Trophoblast cell (in vitro differentiated cells and primary cell): ENCODE data around the gene MED25.

ENCODE experiments used
- DNase-seq, 2 donors: peaks; one replicate each; pipeline ENCODE4 v3.0.0-alpha.2; 2016
- H2AFZ ChIP-seq: 2 replicates; pipeline ENCODE4 v1.6.1; 2013; ENCODE audit warnings: low read length, moderate library complexity, mild to moderate bottlenecking; ENCODE audit not compliant: insufficient read depth, poor library complexity
- H2AK5ac ChIP-seq: 2 replicates; pipeline ENCODE4 v1.6.1; 2013; ENCODE audit warnings: mild to moderate bottlenecking, low read length
- H2BK120ac ChIP-seq: 2 replicates; pipeline ENCODE4 v1.6.1; 2013; ENCODE audit warnings: low read length, mild to moderate bottlenecking, moderate library complexity; ENCODE audit not compliant: insufficient read depth, poor library complexity
- H2BK12ac ChIP-seq: 2 replicates; pipeline ENCODE4 v1.6.1; 2013; ENCODE audit warnings: mild to moderate bottlenecking, low read length, moderate library complexity
- H2BK5ac ChIP-seq: 2 replicates; pipeline ENCODE4 v1.6.1; 2013; ENCODE audit warnings: low read length, low read depth, moderate library complexity, mild to moderate bottlenecking; ENCODE audit not compliant: poor library complexity
- H3K14ac ChIP-seq: 2 replicates; pipeline ENCODE4 v1.6.1; 2013; ENCODE audit warnings: mild to moderate bottlenecking, low read length
- H3K18ac ChIP-seq: 2 replicates; pipeline ENCODE4 v1.6.1; 2013; ENCODE audit warnings: mild to moderate bottlenecking, low read length
- H3K23ac ChIP-seq: 2 replicates; pipeline ENCODE4 v1.6.1; 2013; ENCODE audit warnings: low read length
- H3K27ac ChIP-seq: 2 replicates; pipeline ENCODE4 v1.5.1; 2013; ENCODE audit warnings: low read depth, mild to moderate bottlenecking, inconsistent platforms, low read length, moderate library complexity
- H3K27me3 ChIP-seq: 2 replicates; pipeline ENCODE4 v1.6.1; 2013; ENCODE audit warnings: inconsistent platforms, mild to moderate bottlenecking, low read length, moderate library complexity; ENCODE audit not compliant: insufficient read depth
- H3K36me3 ChIP-seq, 2 experiments: 1 replicate in 1 of 2; 2 replicates in 1 of 2; pipeline ENCODE4 v1.6.1; 2013; ENCODE audit warnings: low read length in 2 of 2, mild to moderate bottlenecking in 2 of 2, moderate library complexity in 1 of 2; ENCODE audit not compliant: insufficient read depth in 2 of 2, control insufficient read depth in 1 of 2
- H3K4ac ChIP-seq: 2 replicates; pipeline ENCODE4 v1.6.1; 2013; ENCODE audit warnings: low read depth, mild to moderate bottlenecking, low read length, moderate library complexity
- H3K4me1 ChIP-seq, 2 experiments: 1 replicate in 1 of 2; 2 replicates in 1 of 2; pipeline ENCODE4 v1.6.1; 2013; ENCODE audit warnings: low read length in 2 of 2, mild to moderate bottlenecking in 2 of 2, moderate library complexity in 1 of 2; ENCODE audit not compliant: insufficient read depth in 2 of 2, control insufficient read depth in 1 of 2
- H3K4me2 ChIP-seq: 2 replicates; pipeline ENCODE4 v1.6.1; 2013; ENCODE audit warnings: inconsistent platforms, mild to moderate bottlenecking, low read length, moderate library complexity
- H3K4me3 ChIP-seq: 2 replicates; pipeline ENCODE4 v1.5.1; 2013; ENCODE audit warnings: mild to moderate bottlenecking, low read depth, low read length, inconsistent platforms
- H3K79me1 ChIP-seq: one replicate; pipeline ENCODE4 v1.6.1; 2013; ENCODE audit warnings: low read length
- H3K79me2 ChIP-seq: 2 replicates; pipeline ENCODE4 v1.6.1; 2013; ENCODE audit warnings: low read length, mild to moderate bottlenecking; ENCODE audit not compliant: control insufficient read depth, insufficient read depth, poor library complexity
- H3K9ac ChIP-seq: 2 replicates; pipeline ENCODE4 v1.6.1; 2013; ENCODE audit warnings: mild to moderate bottlenecking, low read length
- H3K9me3 ChIP-seq: 2 replicates; pipeline ENCODE4 v1.6.1; 2013; ENCODE audit warnings: low read depth, mild to moderate bottlenecking, control low read depth, inconsistent platforms, low read length; ENCODE audit not compliant: insufficient read depth
- H4K12ac ChIP-seq: 2 replicates; pipeline ENCODE4 v1.6.1; 2013; ENCODE audit warnings: low read depth, mild to moderate bottlenecking, low read length, moderate library complexity
- H4K8ac ChIP-seq: 2 replicates; pipeline ENCODE4 v1.6.1; 2013; ENCODE audit warnings: low read depth, mild to moderate bottlenecking, low read length, moderate library complexity
- H4K91ac ChIP-seq: one replicate; pipeline ENCODE4 v1.6.1; 2013; ENCODE audit warnings: low read depth, mild to moderate bottlenecking, low read length, moderate library complexity
- WGBS: extraction: QIAGEN DNeasy Blood & Tissue Kit; methylation state at CpG from one replicate; pipeline ENCODE4 v1.1.7; 2013; ENCODE audit warnings: missing lambda C conversion rate; ENCODE audit not compliant: insufficient read length, insufficient coverage; ENCODE audit errors: extremely low coverage; 5-methylcytosine and 5-hydroxymethylcytosine counted together

MED25 gene

DNA sequence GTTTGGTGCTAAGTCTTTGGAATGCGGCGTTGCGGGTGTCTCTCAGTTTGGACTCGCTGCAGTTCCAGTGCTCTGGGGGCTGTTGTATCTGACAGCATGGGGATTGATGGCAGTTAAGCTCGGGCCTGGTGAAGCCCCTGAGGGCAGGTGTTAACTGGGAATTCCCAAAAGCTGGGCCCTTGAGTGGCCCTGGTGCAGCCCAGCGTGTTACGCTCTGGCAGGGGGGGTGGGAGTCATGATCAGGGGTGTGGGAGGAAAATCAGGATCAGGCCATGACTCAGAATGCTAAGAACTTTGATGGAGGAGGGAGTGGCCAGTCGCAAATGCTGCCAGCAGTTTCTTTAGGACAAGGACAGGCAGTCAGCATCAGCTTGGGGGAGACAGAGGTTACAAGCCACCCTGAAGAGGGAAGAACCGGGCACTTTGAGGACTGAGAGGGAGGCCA lies 31.7 kb upstream of the MED25 start:
- Histone ChIP-seq H3K4me3 (no peak overlapping the region), H3K4me2 (peak overlapping the region; percentile 40), H2AK5ac (peak overlapping the region; percentile 3), H3K9me3 (peaks cover 2% of the 10 kb centered on the region), H3K27me3 (no peaks in the 10 kb centered on the region), H2AFZ (no peak overlapping the region), H4K12ac (no peak overlapping the region), H2BK120ac (no peak overlapping the region), H3K27ac (peak overlapping the region; percentile 10), H3K4me1 (peaks cover 6 to 10% of the 10 kb centered on the region in 2 experiments), H4K8ac (no peak overlapping the region), H4K91ac (no peak overlapping the region), H3K36me3 (peaks cover 52 to 56% of the 10 kb centered on the region in 2 experiments), H3K79me2 (no peaks in the 10 kb centered on the region), H3K79me1 (peaks cover 2% of the 10 kb centered on the region), H3K18ac (no peak overlapping the region), H3K4ac (no peak overlapping the region), H3K14ac (no peak overlapping the region), H2BK12ac (no peak overlapping the region), H3K9ac (no peak overlapping the region), H3K23ac (no peak overlapping the region), H2BK5ac (no peak overlapping the region)
- peak; percentile 13 to 24 for DNase-seq
- WGBS: no CpG with 5 or more reads among the region's 9 CpGs

DNA sequence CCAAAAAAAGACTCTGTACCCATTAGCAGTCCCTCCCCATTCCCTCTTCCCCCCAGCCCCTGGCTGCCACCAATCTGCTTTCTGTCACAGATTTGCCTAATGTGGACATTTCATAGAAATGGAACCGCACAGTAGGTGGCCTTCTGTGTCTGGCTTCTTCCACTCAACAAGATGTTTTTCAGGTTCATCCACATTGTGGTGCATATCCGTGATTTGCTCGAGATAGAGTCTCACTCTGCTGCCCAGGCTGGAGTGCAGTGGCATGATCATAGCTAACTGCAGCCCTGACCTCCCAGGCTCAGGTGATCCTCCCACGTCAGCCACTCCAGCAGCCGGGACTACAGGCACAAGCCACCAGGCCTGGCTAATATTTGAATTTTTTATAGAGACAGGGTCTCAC lies 30.3 kb upstream of the MED25 start:
- H3K36me3 ChIP-seq: peaks cover 58 to 61% of the 10 kb centered on the region in 2 experiments
- WGBS: no CpG with 5 or more reads among the region's 5 CpGs
- peaks cover 2% of the 10 kb centered on the region for H3K79me1 ChIP-seq
- H3K27ac ChIP-seq: no peak overlapping the region
- no peaks in the 10 kb centered on the region for H3K79me2 ChIP-seq
- H3K14ac ChIP-seq: no peak overlapping the region
- H3K9me3 ChIP-seq: peaks cover 2% of the 10 kb centered on the region
- H3K23ac ChIP-seq: no peak overlapping the region
- H3K4me2 ChIP-seq: no peak overlapping the region
- H2BK12ac ChIP-seq: no peak overlapping the region
- no peak overlapping the region for H4K91ac ChIP-seq
- no peaks in the 10 kb centered on the region for H3K27me3 ChIP-seq
- H3K4me3 ChIP-seq: no peak overlapping the region
- peaks cover 6 to 10% of the 10 kb centered on the region in 2 experiments for H3K4me1 ChIP-seq
- H2AK5ac ChIP-seq: no peak overlapping the region
- DNase-seq: peak; percentile 12 to 77
- no peak overlapping the region for H2BK5ac ChIP-seq
- H2BK120ac ChIP-seq: no peak overlapping the region
- H3K9ac ChIP-seq: no peak overlapping the region
- no peak overlapping the region for H3K4ac ChIP-seq
- no peak overlapping the region for H2AFZ ChIP-seq
- H4K8ac ChIP-seq: no peak overlapping the region
- H4K12ac ChIP-seq: no peak overlapping the region
- H3K18ac ChIP-seq: no peak overlapping the region

DNA sequence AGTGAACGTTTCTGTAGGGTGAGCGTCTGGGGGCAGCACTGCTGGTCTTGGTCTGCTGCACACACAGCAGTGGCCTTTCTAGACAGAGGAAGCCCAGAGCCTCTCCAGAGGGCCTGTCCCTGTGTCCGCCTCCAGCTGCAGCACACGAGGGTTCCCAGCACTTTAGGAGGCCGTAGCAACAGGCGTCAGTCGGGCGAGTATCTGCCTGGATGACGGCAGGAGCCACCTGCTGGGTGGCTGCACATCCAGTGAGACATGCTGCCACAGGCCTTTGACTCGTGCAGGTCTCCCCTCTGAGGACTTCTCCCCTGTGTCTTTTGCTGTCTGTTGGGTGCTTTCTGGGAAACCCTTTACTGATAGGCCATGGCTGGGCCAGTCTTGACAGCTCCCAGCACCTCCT lies 29.2 kb upstream of the MED25 start:
- no peak overlapping the region for H2AK5ac ChIP-seq
- H3K23ac ChIP-seq: no peak overlapping the region
- no peak overlapping the region for H3K4ac ChIP-seq
- peaks cover 6 to 16% of the 10 kb centered on the region in 2 experiments for H3K4me1 ChIP-seq
- no peaks in the 10 kb centered on the region for H3K79me2 ChIP-seq
- no peak overlapping the region for H3K14ac ChIP-seq
- H3K9ac ChIP-seq: no peak overlapping the region
- no peak overlapping the region for H4K8ac ChIP-seq
- no peak overlapping the region for H3K4me2 ChIP-seq
- H3K9me3 ChIP-seq: peaks cover 2% of the 10 kb centered on the region
- peaks cover 2% of the 10 kb centered on the region for H3K79me1 ChIP-seq
- no peak overlapping the region for H3K27ac ChIP-seq
- no peak overlapping the region for H3K4me3 ChIP-seq
- H3K18ac ChIP-seq: no peak overlapping the region
- H2AFZ ChIP-seq: no peak overlapping the region
- H4K91ac ChIP-seq: no peak overlapping the region
- DNase-seq: no peak
- peaks cover 58 to 59% of the 10 kb centered on the region in 2 experiments for H3K36me3 ChIP-seq
- H2BK12ac ChIP-seq: no peak overlapping the region
- no CpG with 5 or more reads among the region's 10 CpGs for WGBS
- no peak overlapping the region for H2BK120ac ChIP-seq
- H2BK5ac ChIP-seq: no peak overlapping the region
- H3K27me3 ChIP-seq: no peaks in the 10 kb centered on the region
- H4K12ac ChIP-seq: no peak overlapping the region

DNA sequence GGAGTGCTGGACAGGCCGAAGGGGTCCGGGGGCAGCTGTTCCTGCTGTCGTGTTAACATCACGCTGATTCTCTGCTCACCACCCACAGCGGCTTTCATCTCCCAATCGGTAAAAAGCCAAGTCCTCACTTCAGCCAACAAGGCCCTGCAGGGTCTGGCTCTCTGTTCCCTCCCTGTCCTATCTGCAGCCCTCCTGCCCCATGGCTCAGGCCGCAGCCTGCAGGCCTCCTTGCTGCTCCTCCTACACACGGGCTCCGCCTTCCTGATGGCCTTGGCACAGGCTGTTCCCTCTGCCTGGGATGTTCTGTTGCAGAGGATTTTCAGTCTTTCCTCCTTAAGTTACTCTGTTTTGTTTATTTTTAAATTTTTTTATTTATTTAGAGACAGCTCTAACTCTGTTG lies 27.2 kb upstream of the MED25 start:
- Histone ChIP-seq H4K12ac (no peak overlapping the region), H2BK5ac (no peak overlapping the region), H3K27ac (no peak overlapping the region), H2AFZ (no peak overlapping the region), H3K23ac (no peak overlapping the region), H3K36me3 (peaks cover 69 to 71% of the 10 kb centered on the region in 2 experiments), H4K91ac (no peak overlapping the region), H3K27me3 (no peaks in the 10 kb centered on the region), H2AK5ac (no peak overlapping the region), H3K79me2 (no peaks in the 10 kb centered on the region), H4K8ac (no peak overlapping the region), H3K18ac (no peak overlapping the region), H3K4me1 (peaks cover 6 to 16% of the 10 kb centered on the region in 2 experiments), H3K79me1 (peaks cover 2% of the 10 kb centered on the region), H3K4ac (no peak overlapping the region), H3K9me3 (peaks cover 2% of the 10 kb centered on the region), H3K4me3 (no peak overlapping the region), H3K14ac (no peak overlapping the region), H2BK120ac (no peak overlapping the region), H3K4me2 (no peak overlapping the region), H3K9ac (no peak overlapping the region), H2BK12ac (no peak overlapping the region)
- no peak for DNase-seq
- no CpG with 5 or more reads among the region's 9 CpGs for WGBS
